Measurements from ENCODE around the gene C22orf15. TPM values are rescaled to one million over a fixed set of nuclear protein-coding genes. Genes with fewer than 3 reads are reported as not detected.

C22orf15 gene
- total RNA-seq, 1 experiment from 2014 or later: 0.81 TPM

- H3K27ac ChIP-seq (ENCODE audit: insufficient read length, low read depth, low read length): no peak overlapping the region
- H3K4me2 ChIP-seq (ENCODE audit: insufficient read depth, insufficient read length, low read length): no peak overlapping the region
- H3K4ac ChIP-seq (ENCODE audit: low read depth, low read length): no peak overlapping the region
- no peak overlapping the region for H3K9ac ChIP-seq (ENCODE audit: extremely low read depth, insufficient read length, low read length)
- no peaks in the 10 kb centered on the region for H4K20me1 ChIP-seq (ENCODE audit: control insufficient read depth, insufficient read depth, insufficient read length)
- no peaks in the 10 kb centered on the region for H3K27me3 ChIP-seq (ENCODE audit: insufficient read depth, low read length)
- TF ChIP-seq CTCF (conservative IDR thresholded peaks at IDR 0.05): no peak
- DNase-seq: no peak
- no peak overlapping the region for H4K8ac ChIP-seq (replicated peaks; ENCODE audit: insufficient read length, low read depth, low read length)
- no peak overlapping the region for H3T11ph ChIP-seq (ENCODE audit: low read length)
- Mint-ChIP-seq H3K27ac (no peak overlapping the region), H3K36me3 (ENCODE audit: insufficient read depth in 1 of 3, low read depth in 3 of 3) (no peaks in the 10 kb centered on the region), H3K4me1 (peaks cover 13 to 41% of the 10 kb centered on the region in 2 experiments), H3K27me3 (ENCODE audit: low read depth) (peaks cover 14% of the 10 kb centered on the region), H3K4me3 (no peak overlapping the region), H3K9me3 (no peaks in the 10 kb centered on the region; a peak in 1 of 5 replicates)
- H3K9me3 ChIP-seq (ENCODE audit: control insufficient read depth, low read depth, low read length): no peaks in the 10 kb centered on the region
- no peak overlapping the region for H3K14ac ChIP-seq (ENCODE audit: insufficient read depth, low read length)
- no peak overlapping the region for H3K56ac ChIP-seq (ENCODE audit: insufficient read length, low read depth, low read length)
- H2BK5ac ChIP-seq (ENCODE audit: insufficient read length, low read length): no peak overlapping the region
- H3K18ac ChIP-seq (ENCODE audit: insufficient read length, low read depth, low read length): no peak overlapping the region
- no CpG with 5 or more reads among the region's 6 CpGs for WGBS (ENCODE audit: extremely low coverage, insufficient read length, low lambda C conversion rate)
- no peaks in the 10 kb centered on the region; the same call in 1 of the 2 replicates for H3K4me1 ChIP-seq (ENCODE audit: insufficient read depth, low read length)
- no peak overlapping the region for H2BK12ac ChIP-seq (ENCODE audit: insufficient read length, low read depth, low read length)
- no peaks in the 10 kb centered on the region for H3K79me1 ChIP-seq (ENCODE audit: insufficient read depth, low read depth, low read length, poor library complexity, severe bottlenecking)
- H3K23me2 ChIP-seq (ENCODE audit: insufficient read length, low read depth, low read length, poor library complexity, severe bottlenecking): peaks cover 6% of the 10 kb centered on the region
- H2AK5ac ChIP-seq (ENCODE audit: insufficient read length, low read length): no peak overlapping the region
- H4K91ac ChIP-seq (ENCODE audit: insufficient read length, low read depth, low read length): no peak overlapping the region
- no peak overlapping the region for H2BK120ac ChIP-seq (ENCODE audit: low read depth, low read length, poor library complexity, severe bottlenecking)
- H3K23ac ChIP-seq (ENCODE audit: insufficient read length, low read depth, low read length): no peak overlapping the region
- no peak overlapping the region for H2BK20ac ChIP-seq (ENCODE audit: low read depth, low read length, poor library complexity, severe bottlenecking)
- no peaks in the 10 kb centered on the region for H3K79me2 ChIP-seq (ENCODE audit: insufficient read depth, low read length)
- H2AFZ ChIP-seq (ENCODE audit: low read length): no peak overlapping the region
- no peak overlapping the region for H4K5ac ChIP-seq (ENCODE audit: insufficient read length, low read depth, low read length)
- no peak overlapping the region for H2BK15ac ChIP-seq (ENCODE audit: low read depth, low read length)
Observed at GRCh38 chr22:23754980-23755636, 7.7 kb upstream of the C22orf15 start.
